Measurements from ENCODE around the gene ECE2. TPM values are rescaled to one million over a fixed set of nuclear protein-coding genes. Genes with fewer than 3 reads are reported as not detected.

The ECE2 gene
- total RNA-seq, 1 donor from 2014 or later, result not detected

DNA sequence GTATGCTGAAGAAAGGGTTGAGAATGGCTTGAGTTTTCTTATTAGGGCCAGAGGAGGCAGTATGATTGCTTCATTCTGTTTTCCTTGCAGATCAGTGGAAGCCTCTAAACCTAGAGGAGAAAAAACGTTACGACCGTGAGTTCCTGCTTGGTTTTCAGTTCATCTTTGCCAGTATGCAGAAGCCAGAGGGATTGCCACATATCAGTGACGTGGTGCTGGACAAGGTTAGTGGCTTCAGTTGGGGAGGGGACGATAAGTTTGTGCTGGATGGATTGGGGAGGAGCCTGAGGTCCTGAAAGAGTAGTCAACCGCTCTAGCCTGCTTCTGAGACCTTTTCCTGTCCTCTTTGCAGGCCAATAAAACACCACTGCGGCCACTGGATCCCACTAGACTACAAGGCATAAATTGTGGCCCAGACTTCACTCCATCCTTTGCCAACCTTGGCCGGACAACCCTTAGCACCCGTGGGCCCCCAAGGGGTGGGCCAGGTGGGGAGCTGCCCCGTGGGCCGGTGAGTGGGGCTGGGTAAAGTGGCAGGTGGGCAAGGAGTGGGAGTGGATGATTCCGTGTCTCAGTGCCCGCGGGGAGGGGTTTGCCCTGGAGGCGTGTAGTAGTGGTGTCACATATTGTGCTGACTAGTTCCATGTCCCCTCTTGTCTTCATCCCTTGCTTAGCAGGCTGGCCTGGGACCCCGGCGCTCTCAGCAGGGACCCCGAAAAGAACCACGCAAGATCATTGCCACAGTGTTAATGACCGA is 47.1 kb downstream of the ECE2 start:
- no peak for TF ChIP-seq CTCF (IDR thresholded peaks at IDR 0.05; ENCODE audit: unreplicated experiment)

GRCh38 chr3:184323696-184324095 is 47.9 kb downstream of the ECE2 start:
- TF ChIP-seq CTCF (IDR thresholded peaks at IDR 0.05; ENCODE audit: unreplicated experiment), result no peak
- Mint-ChIP-seq H3K27ac (no peak overlapping the region), H3K36me3 (ENCODE audit: insufficient read depth) (peaks cover 47% of the 10 kb centered on the region), H3K27me3 (no peaks in the 10 kb centered on the region), H3K4me3 (ENCODE audit: low read depth) (no peak overlapping the region), H3K4me1 (ENCODE audit: low read depth) (no peaks in the 10 kb centered on the region), H3K9me3 (ENCODE audit: low read depth) (no peaks in the 10 kb centered on the region)
- DNase-seq (ENCODE audit: low spot score, unreplicated experiment), result no peak

More for the DNA sequence above, 47.1 kb downstream of the ECE2 start:
- no peak overlapping the region for H3K27ac Mint-ChIP-seq
- no peak overlapping the region for H3K4me3 Mint-ChIP-seq (ENCODE audit: low read depth)
- peaks cover 46% of the 10 kb centered on the region for H3K36me3 Mint-ChIP-seq (ENCODE audit: insufficient read depth)
- H3K4me1 Mint-ChIP-seq (ENCODE audit: low read depth), result peaks cover under 1% of the 10 kb centered on the region
- H3K27me3 Mint-ChIP-seq, result no peaks in the 10 kb centered on the region
- no peak for DNase-seq (ENCODE audit: low spot score, unreplicated experiment)
- no peaks in the 10 kb centered on the region for H3K9me3 Mint-ChIP-seq (ENCODE audit: low read depth)

GRCh38 chr3:184325269-184325668 is 49.4 kb downstream of the ECE2 start:
- DNase-seq (ENCODE audit: low spot score, unreplicated experiment), result no peak
- Mint-ChIP-seq H3K27me3 (no peaks in the 10 kb centered on the region), H3K27ac (peak overlapping the region; percentile 77), H3K36me3 (ENCODE audit: insufficient read depth) (peaks cover 55% of the 10 kb centered on the region), H3K4me3 (ENCODE audit: low read depth) (no peak overlapping the region), H3K9me3 (ENCODE audit: low read depth) (no peaks in the 10 kb centered on the region), H3K4me1 (ENCODE audit: low read depth) (no peaks in the 10 kb centered on the region)
- TF ChIP-seq CTCF (IDR thresholded peaks at IDR 0.05; ENCODE audit: unreplicated experiment), result no peak

GRCh38 chr3:184325715-184326369 is 50.0 kb downstream of the ECE2 start:
- no peak overlapping the region for H3K4me3 Mint-ChIP-seq (ENCODE audit: low read depth)
- H3K27me3 Mint-ChIP-seq, result no peaks in the 10 kb centered on the region
- no peaks in the 10 kb centered on the region for H3K9me3 Mint-ChIP-seq (ENCODE audit: low read depth)
- DNase-seq (ENCODE audit: low spot score, unreplicated experiment), result no peak
- no peak overlapping the region for H3K27ac Mint-ChIP-seq
- H3K36me3 Mint-ChIP-seq (ENCODE audit: insufficient read depth), result peaks cover 53% of the 10 kb centered on the region
- H3K4me1 Mint-ChIP-seq (ENCODE audit: low read depth), result no peaks in the 10 kb centered on the region
- no peak for TF ChIP-seq CTCF (IDR thresholded peaks at IDR 0.05; ENCODE audit: unreplicated experiment)

GRCh38 chr3:184327171-184327570 is 51.3 kb downstream of the ECE2 start:
- H3K9me3 Mint-ChIP-seq (ENCODE audit: low read depth), result no peaks in the 10 kb centered on the region
- H3K27me3 Mint-ChIP-seq, result no peaks in the 10 kb centered on the region
- no peak overlapping the region for H3K4me3 Mint-ChIP-seq (ENCODE audit: low read depth)
- peaks cover 51% of the 10 kb centered on the region for H3K36me3 Mint-ChIP-seq (ENCODE audit: insufficient read depth)
- H3K27ac Mint-ChIP-seq, result no peak overlapping the region
- H3K4me1 Mint-ChIP-seq (ENCODE audit: low read depth), result no peaks in the 10 kb centered on the region
- no peak for TF ChIP-seq CTCF (IDR thresholded peaks at IDR 0.05; ENCODE audit: unreplicated experiment)
- no peak for DNase-seq (ENCODE audit: low spot score, unreplicated experiment)

Measured in progenitor cell of endocrine pancreas (in vitro differentiated cells).